Mesothelial cell of epicardium (in vitro differentiated cells): Measurements from ENCODE around the gene NTRK1. TPM values are rescaled to one million over a fixed set of nuclear protein-coding genes. Genes with fewer than 3 reads are reported as not detected.

ENCODE experiments used
- DNase-seq, 2 experiments: peaks; one replicate each; pipeline ENCODE4 v3.0.0; 2021; ENCODE audit warnings: low spot score in 2 of 2; ENCODE audit not compliant: unreplicated experiment in 2 of 2
- H3K27ac Mint-ChIP-seq: 2 replicates; pipeline ENCODE4 v1.8.0; 2021; ENCODE audit warnings: mixed read lengths
- H3K27me3 Mint-ChIP-seq: 2 replicates; pipeline ENCODE4 v1.8.0; 2021; ENCODE audit warnings: low read depth, mixed read lengths
- H3K36me3 Mint-ChIP-seq: 2 replicates; pipeline ENCODE4 v1.8.0; 2021; ENCODE audit warnings: mixed read lengths
- H3K4me1 Mint-ChIP-seq: 2 replicates; pipeline ENCODE4 v1.8.0; 2021; ENCODE audit warnings: mixed read lengths
- H3K4me3 Mint-ChIP-seq: 2 replicates; pipeline ENCODE4 v1.8.0; 2021; ENCODE audit warnings: mild to moderate bottlenecking, moderate library complexity, mixed read lengths
- H3K9me3 Mint-ChIP-seq: 2 replicates; pipeline ENCODE4 v1.8.0; 2021; ENCODE audit warnings: mixed read lengths
- CTCF ChIP-seq: fragments of 200-600 bp; sonication (generic); IDR thresholded peaks from one replicate; pipeline ENCODE4 v1.5.0; 2021; ENCODE audit warnings: antibody characterized with exemption; ENCODE audit not compliant: unreplicated experiment
- total RNA-seq: library from RNA; stranded (reverse); gene quantifications from 3 replicates; pipeline ENCODE4 v1.2.1, GENCODE V29; 2021

NTRK1 gene
- total RNA-seq, 1 donor from 2014 or later, result 1.2 TPM

GRCh38 chr1:156869455-156869854 lies 8.8 kb downstream of the NTRK1 start:
- no peak for TF ChIP-seq CTCF
- Mint-ChIP-seq H3K27me3 (peaks cover 16% of the 10 kb centered on the region), H3K4me1 (peaks cover 8% of the 10 kb centered on the region), H3K27ac (no peak overlapping the region), H3K36me3 (no peaks in the 10 kb centered on the region), H3K9me3 (no peaks in the 10 kb centered on the region), H3K4me3 (no peak overlapping the region)
- no peak for DNase-seq

- no peak for DNase-seq
- H3K27me3 Mint-ChIP-seq, result peaks cover 40% of the 10 kb centered on the region
- no peak for TF ChIP-seq CTCF
- no peaks in the 10 kb centered on the region for H3K4me1 Mint-ChIP-seq
- no peaks in the 10 kb centered on the region for H3K9me3 Mint-ChIP-seq
- no peak overlapping the region for H3K27ac Mint-ChIP-seq
- no peak overlapping the region for H3K4me3 Mint-ChIP-seq
- H3K36me3 Mint-ChIP-seq, result no peaks in the 10 kb centered on the region
Measured at GRCh38 chr1:156873659-156874058, 13.0 kb downstream of the NTRK1 start.

- DNase-seq, result no peak
- Mint-ChIP-seq H3K9me3 (no peaks in the 10 kb centered on the region), H3K36me3 (no peaks in the 10 kb centered on the region), H3K4me3 (no peak overlapping the region), H3K27me3 (peaks cover 44% of the 10 kb centered on the region), H3K27ac (no peak overlapping the region), H3K4me1 (no peaks in the 10 kb centered on the region)
- TF ChIP-seq CTCF, result no peak
Measured at GRCh38 chr1:156874142-156874541, 13.5 kb downstream of the NTRK1 start.

GRCh38 chr1:156874572-156875340 lies 14.1 kb downstream of the NTRK1 start:
- H3K27me3 Mint-ChIP-seq, result peaks cover 47% of the 10 kb centered on the region

GRCh38 chr1:156875341-156875615 lies 14.6 kb downstream of the NTRK1 start:
- TF ChIP-seq CTCF, result no peak
- DNase-seq, result no peak
- Mint-ChIP-seq H3K9me3 (no peaks in the 10 kb centered on the region), H3K27me3 (peaks cover 47% of the 10 kb centered on the region), H3K27ac (no peak overlapping the region), H3K36me3 (no peaks in the 10 kb centered on the region), H3K4me3 (no peak overlapping the region), H3K4me1 (no peaks in the 10 kb centered on the region)

More at GRCh38 chr1:156874572-156875340, 14.1 kb downstream of the NTRK1 start:
- H3K4me1 Mint-ChIP-seq, result no peaks in the 10 kb centered on the region
- DNase-seq, result no peak
- no peak overlapping the region for H3K27ac Mint-ChIP-seq
- H3K9me3 Mint-ChIP-seq, result no peaks in the 10 kb centered on the region
- H3K4me3 Mint-ChIP-seq, result no peak overlapping the region
- no peaks in the 10 kb centered on the region for H3K36me3 Mint-ChIP-seq
- no peak for TF ChIP-seq CTCF

- H3K9me3 Mint-ChIP-seq, result no peaks in the 10 kb centered on the region
- H3K4me3 Mint-ChIP-seq, result no peak overlapping the region
- H3K27me3 Mint-ChIP-seq, result peaks cover 49% of the 10 kb centered on the region
- no peak for DNase-seq
- H3K27ac Mint-ChIP-seq, result no peak overlapping the region
- no peaks in the 10 kb centered on the region for H3K4me1 Mint-ChIP-seq
- no peaks in the 10 kb centered on the region for H3K36me3 Mint-ChIP-seq
- TF ChIP-seq CTCF, result no peak
Measured at GRCh38 chr1:156876281-156876680, 15.6 kb downstream of the NTRK1 start.
